Neuronal stem cell (in vitro differentiated cells): ENCODE data around the gene SUPT5H.

Experiments used
- DNase-seq: peaks from one replicate; pipeline ENCODE4 v3.0.0-alpha.2; 2013; ENCODE audit warnings: low spot score
- H2AFZ ChIP-seq: one replicate; pipeline ENCODE4 v1.6.1; 2013; ENCODE audit warnings: mild to moderate bottlenecking, low read length, inconsistent platforms
- H2AK5ac ChIP-seq: 2 replicates; pipeline ENCODE4 v1.6.1; 2013; ENCODE audit warnings: low read depth, mild to moderate bottlenecking, inconsistent platforms, low read length, moderate library complexity, mixed read lengths
- H2BK120ac ChIP-seq: 2 replicates; pipeline ENCODE4 v1.6.1; 2013; ENCODE audit warnings: low read depth, mild to moderate bottlenecking, inconsistent platforms, low read length, moderate library complexity, mixed read lengths
- H2BK12ac ChIP-seq: one replicate; pipeline ENCODE4 v1.6.1; 2013; ENCODE audit warnings: low read length, inconsistent platforms
- H2BK15ac ChIP-seq: 2 replicates; pipeline ENCODE4 v1.6.1; 2013; ENCODE audit warnings: mild to moderate bottlenecking, low read length, inconsistent platforms, mixed read lengths
- H2BK5ac ChIP-seq: one replicate; pipeline ENCODE4 v1.6.1; 2013; ENCODE audit warnings: inconsistent platforms, mild to moderate bottlenecking, low read length, moderate library complexity
- H3K14ac ChIP-seq: one replicate; pipeline ENCODE4 v1.6.1; 2013; ENCODE audit warnings: low read length, inconsistent platforms
- H3K18ac ChIP-seq: 2 replicates; pipeline ENCODE4 v1.6.1; 2013; ENCODE audit warnings: low read length, inconsistent platforms
- H3K23ac ChIP-seq: 2 replicates; pipeline ENCODE4 v1.6.1; 2013; ENCODE audit warnings: low read depth, mild to moderate bottlenecking, mixed read lengths, low read length, inconsistent platforms; ENCODE audit not compliant: poor library complexity
- H3K27ac ChIP-seq: replicated peaks from 3 replicates; pipeline ENCODE4 v1.5.1; 2013; ENCODE audit warnings: low read length, inconsistent platforms
- H3K27me3 ChIP-seq, 3 experiments: 2 replicates each; pipeline ENCODE4 v1.6.1; 2013; ENCODE audit warnings: low read length in 3 of 3, mild to moderate bottlenecking in 2 of 3, inconsistent platforms in 1 of 3, low read depth in 1 of 3, mixed read lengths in 1 of 3, moderate library complexity in 1 of 3; ENCODE audit not compliant: control insufficient read depth in 3 of 3, insufficient read depth in 3 of 3
- H3K36me3 ChIP-seq, 2 donors: replicated peaks in 1 of 2; 2 replicates each; pipeline ENCODE4 v1.6.1; 2013; ENCODE audit warnings: low read length in 2 of 2; ENCODE audit not compliant: control insufficient read depth in 2 of 2, insufficient read depth in 2 of 2
- H3K4ac ChIP-seq: 2 replicates; pipeline ENCODE4 v1.6.1; 2013; ENCODE audit warnings: inconsistent platforms, mild to moderate bottlenecking, low read length, moderate library complexity
- H3K4me1 ChIP-seq, 2 donors: 1 replicate in 1 of 2; 2 replicates in 1 of 2; pipeline ENCODE4 v1.6.1; 2013; ENCODE audit warnings: low read length in 2 of 2, low read depth in 1 of 2; ENCODE audit not compliant: control insufficient read depth in 2 of 2, insufficient read depth in 1 of 2
- H3K4me2 ChIP-seq: one replicate; pipeline ENCODE4 v1.6.1; 2013; ENCODE audit warnings: mild to moderate bottlenecking, low read length, inconsistent platforms; ENCODE audit not compliant: insufficient read depth, poor library complexity, severe bottlenecking
- H3K4me3 ChIP-seq, 2 donors: 2 replicates each; pipeline ENCODE4 v1.5.1; 2013; ENCODE audit warnings: low read length in 2 of 2, mild to moderate bottlenecking in 2 of 2, inconsistent platforms in 1 of 2, moderate library complexity in 1 of 2
- H3K79me1 ChIP-seq: one replicate; pipeline ENCODE4 v1.6.1; 2013; ENCODE audit warnings: low read depth, mild to moderate bottlenecking, inconsistent platforms, low read length, moderate library complexity
- H3K9ac ChIP-seq: one replicate; pipeline ENCODE4 v1.6.1; 2013; ENCODE audit warnings: mild to moderate bottlenecking, low read depth, low read length, inconsistent platforms; ENCODE audit not compliant: poor library complexity
- H3K9me3 ChIP-seq, 2 donors: replicated peaks in 1 of 2; 2 replicates each; pipeline versions ENCODE3 to v1.6.1; 2013; ENCODE audit warnings: low read length in 2 of 2, mild to moderate bottlenecking in 2 of 2, inconsistent platforms in 1 of 2, low read depth in 1 of 2, mixed read lengths in 1 of 2, moderate library complexity in 1 of 2; ENCODE audit not compliant: control insufficient read depth in 2 of 2, insufficient read depth in 1 of 2
- H4K8ac ChIP-seq: one replicate; pipeline ENCODE4 v1.6.1; 2013; ENCODE audit warnings: low read depth, mild to moderate bottlenecking, inconsistent platforms, low read length, moderate library complexity
- H4K91ac ChIP-seq: one replicate; pipeline ENCODE4 v1.6.1; 2013; ENCODE audit warnings: low read length, low read depth, mild to moderate bottlenecking, inconsistent platforms; ENCODE audit not compliant: poor library complexity
- WGBS, 2 donors: extraction: QIAGEN DNeasy Blood & Tissue Kit; methylation state at CpG; one replicate each; pipeline ENCODE4 v1.1.7; 2013; ENCODE audit warnings: missing lambda C conversion rate in 2 of 2, mixed read lengths in 1 of 2; ENCODE audit not compliant: insufficient read length in 2 of 2, insufficient replicate concordance in 1 of 2; ENCODE audit errors: extremely low coverage in 2 of 2; 5-methylcytosine and 5-hydroxymethylcytosine counted together

The SUPT5H gene

DNA sequence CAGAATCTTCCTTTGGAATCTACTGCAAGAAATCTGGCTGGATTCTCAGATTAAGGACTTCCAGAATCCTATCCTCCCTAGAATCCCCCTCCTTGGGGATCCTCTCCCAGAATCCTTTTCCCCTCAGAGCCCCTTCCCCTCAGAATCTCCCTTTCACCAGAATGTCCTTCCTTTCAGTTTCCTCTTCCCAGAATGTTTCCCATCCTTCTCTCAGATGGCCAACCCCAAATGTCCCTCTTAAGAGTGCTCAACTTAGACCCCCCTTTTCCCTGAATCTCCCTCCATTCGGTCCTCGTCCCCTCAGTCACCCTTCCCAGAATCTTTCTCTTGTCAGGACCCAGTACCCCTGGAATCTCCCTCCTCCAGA, 9.0 kb upstream of the SUPT5H start:
- H4K91ac ChIP-seq: no peak overlapping the region
- H3K18ac ChIP-seq: no peak overlapping the region
- peaks cover 11% of the 10 kb centered on the region for H3K79me1 ChIP-seq
- peak overlapping the region; percentile 75 for H3K4me2 ChIP-seq
- H3K4me3 ChIP-seq: peak overlapping the region; percentile 68 to 79
- H3K27ac ChIP-seq: peak overlapping the region; percentile 70
- peaks cover 24 to 31% of the 10 kb centered on the region in 2 donors for H3K36me3 ChIP-seq
- H2AK5ac ChIP-seq: no peak overlapping the region
- no peak overlapping the region for H3K23ac ChIP-seq
- no peak for DNase-seq
- no peak overlapping the region for H2BK120ac ChIP-seq
- no peak overlapping the region for H4K8ac ChIP-seq
- H2BK15ac ChIP-seq: no peak overlapping the region
- H3K4ac ChIP-seq: no peak overlapping the region
- no CpG with 5 or more reads among the region's 2 CpGs for WGBS, 2 donors
- H3K27me3 ChIP-seq: no peaks in the 10 kb centered on the region
- no peaks in the 10 kb centered on the region for H3K9me3 ChIP-seq
- peak overlapping the region; percentile 66 for H3K9ac ChIP-seq
- H3K14ac ChIP-seq: no peak overlapping the region
- peak overlapping the region; percentile 51 for H2AFZ ChIP-seq
- H2BK12ac ChIP-seq: no peak overlapping the region
- H3K4me1 ChIP-seq: peaks cover 3 to 9% of the 10 kb centered on the region in 2 donors
- no peak overlapping the region for H2BK5ac ChIP-seq

DNA sequence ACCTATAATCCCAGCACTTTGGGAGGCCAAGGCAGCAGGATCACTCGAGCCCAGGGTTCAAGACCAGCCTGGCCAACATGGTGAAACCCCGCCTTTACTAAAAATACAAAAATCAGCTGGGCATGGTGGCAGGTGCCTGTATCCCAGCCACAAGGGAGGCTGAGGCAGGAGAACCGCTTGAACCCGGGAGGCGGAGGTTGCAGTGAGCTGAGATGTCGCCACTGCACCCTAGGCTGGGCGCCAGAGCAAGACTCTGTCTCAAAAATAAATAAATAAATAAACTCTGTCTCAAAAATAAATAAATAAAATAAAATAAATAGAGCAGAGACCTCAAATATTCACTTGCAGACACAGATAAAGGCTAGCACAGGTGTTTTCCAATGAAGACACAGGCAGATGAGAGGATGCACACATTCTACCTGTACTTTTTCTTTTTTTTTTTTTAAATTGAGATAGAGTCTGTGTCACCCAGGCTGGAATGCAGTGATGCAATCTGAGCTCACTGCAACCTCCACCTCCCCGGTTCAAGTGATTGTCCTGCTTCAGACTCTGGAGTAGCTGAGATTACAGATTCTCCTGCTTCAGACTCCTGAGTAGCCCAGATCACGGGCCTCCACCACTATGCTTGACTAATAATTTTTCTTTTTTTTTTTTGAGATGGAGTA, 7.0 kb upstream of the SUPT5H start:
- Histone ChIP-seq H3K23ac (no peak overlapping the region), H3K27ac (no peak overlapping the region), H2AK5ac (no peak overlapping the region), H2BK120ac (no peak overlapping the region), H2BK12ac (no peak overlapping the region), H4K8ac (no peak overlapping the region), H3K4me2 (no peak overlapping the region), H2BK15ac (no peak overlapping the region), H3K9ac (no peak overlapping the region), H3K4me3 (no peak overlapping the region), H3K14ac (no peak overlapping the region), H3K18ac (no peak overlapping the region), H2BK5ac (no peak overlapping the region), H3K27me3 (no peaks in the 10 kb centered on the region), H3K4me1 (peaks cover 3 to 9% of the 10 kb centered on the region in 2 donors), H4K91ac (no peak overlapping the region), H2AFZ (no peak overlapping the region), H3K79me1 (peaks cover 11% of the 10 kb centered on the region), H3K4ac (no peak overlapping the region), H3K36me3 (peaks cover 13 to 16% of the 10 kb centered on the region in 2 donors), H3K9me3 (no peaks in the 10 kb centered on the region)
- WGBS, 2 donors: no CpG with 5 or more reads among the region's 9 CpGs
- no peak for DNase-seq

DNA sequence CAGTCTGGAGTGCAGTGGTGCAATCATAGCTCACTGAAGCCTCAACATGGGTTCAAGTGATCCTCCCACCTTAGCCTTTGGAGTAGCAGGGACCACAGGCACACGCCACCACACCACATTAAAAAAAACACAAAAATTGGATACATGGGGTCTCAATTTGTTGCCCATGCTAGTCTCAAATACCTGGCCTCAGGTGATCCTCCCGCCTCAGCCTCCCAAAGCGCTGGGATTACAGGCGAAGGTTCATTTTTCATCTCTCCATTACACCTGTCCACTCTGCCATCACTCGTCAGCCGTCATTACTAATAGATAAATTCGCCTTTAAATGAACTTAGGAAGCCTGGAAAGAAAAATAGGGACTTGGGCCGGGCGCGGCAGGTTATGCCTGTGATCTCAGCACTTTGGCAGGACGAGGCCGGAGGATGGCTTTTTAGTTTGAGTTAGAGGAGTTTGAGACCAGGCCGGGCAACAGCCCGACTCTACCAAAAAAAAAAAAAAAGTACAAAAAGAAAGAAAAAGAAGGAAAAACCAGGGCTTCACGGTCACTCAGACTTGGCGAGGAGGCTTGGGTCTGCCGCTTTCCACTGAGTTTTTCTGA, 685 bp upstream of the SUPT5H start:
- H2BK15ac ChIP-seq: no peak overlapping the region
- peaks cover 3 to 6% of the 10 kb centered on the region in 2 donors for H3K4me1 ChIP-seq
- DNase-seq: no peak
- peaks cover 8 to 33% of the 10 kb centered on the region in 2 donors for H3K36me3 ChIP-seq
- peak overlapping the region; percentile 84 for H3K18ac ChIP-seq
- H3K79me1 ChIP-seq: peaks cover 20% of the 10 kb centered on the region
- H3K27me3 ChIP-seq: no peaks in the 10 kb centered on the region
- H3K9me3 ChIP-seq: no peaks in the 10 kb centered on the region
- peak overlapping the region; percentile 17 for H3K9ac ChIP-seq
- H3K4ac ChIP-seq: no peak overlapping the region
- peak overlapping the region; percentile 78 for H3K4me2 ChIP-seq
- H3K4me3 ChIP-seq: peak overlapping the region; percentile 97 to 98
- H2BK12ac ChIP-seq: no peak overlapping the region
- H2AFZ ChIP-seq: peak overlapping the region; percentile 88
- no peak overlapping the region for H3K23ac ChIP-seq
- no peak overlapping the region for H2BK120ac ChIP-seq
- no peak overlapping the region for H3K14ac ChIP-seq
- peak overlapping the region; percentile 42 for H2BK5ac ChIP-seq
- H4K91ac ChIP-seq: no peak overlapping the region
- H3K27ac ChIP-seq: peak overlapping the region; percentile 71
- no peak overlapping the region for H4K8ac ChIP-seq
- H2AK5ac ChIP-seq: no peak overlapping the region
- no CpG with 5 or more reads among the region's 17 CpGs for WGBS, 2 donors

DNA sequence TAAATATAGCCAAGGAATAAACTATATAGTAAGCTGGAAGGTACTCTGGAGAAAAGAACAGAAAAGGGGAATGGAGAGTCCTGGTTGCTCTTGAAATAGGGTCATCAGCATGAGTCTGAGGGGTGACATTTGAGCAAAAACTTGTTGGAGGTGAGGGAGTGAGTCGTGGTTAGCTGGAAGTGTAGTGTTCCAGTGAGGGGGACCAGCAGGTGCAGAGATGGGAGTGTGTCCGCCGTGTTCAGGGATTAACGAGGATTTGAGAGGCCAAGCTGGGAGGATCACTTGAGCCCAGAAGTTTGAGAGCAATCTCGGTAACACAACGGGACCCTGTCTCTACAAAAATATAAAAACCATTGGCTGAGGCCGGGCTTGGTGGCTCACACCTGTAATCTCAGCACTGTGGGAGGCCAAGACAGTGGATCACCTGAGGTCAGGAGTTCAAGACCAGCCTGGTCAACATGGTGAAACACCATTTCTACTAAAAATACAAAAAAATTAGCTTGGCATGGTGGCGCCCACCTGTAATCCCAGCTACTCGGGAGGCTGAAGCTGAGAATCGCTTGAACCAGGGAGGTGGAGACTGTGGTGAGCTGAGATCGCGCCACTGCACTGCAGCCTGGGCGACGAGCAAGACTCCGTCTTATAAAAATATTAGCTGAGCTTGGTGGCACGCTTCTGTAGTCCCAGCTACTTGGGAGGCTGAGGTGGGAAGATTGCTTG, 1.1 kb downstream of the SUPT5H start:
- no peak overlapping the region for H2AK5ac ChIP-seq
- no peak overlapping the region for H4K91ac ChIP-seq
- H2BK120ac ChIP-seq: no peak overlapping the region
- peaks cover 25% of the 10 kb centered on the region for H3K79me1 ChIP-seq
- H2BK5ac ChIP-seq: no peak overlapping the region
- DNase-seq: no peak
- no peak overlapping the region for H3K4ac ChIP-seq
- peaks cover 12 to 45% of the 10 kb centered on the region in 2 donors for H3K36me3 ChIP-seq
- no peaks in the 10 kb centered on the region for H3K9me3 ChIP-seq
- no peak overlapping the region for H3K23ac ChIP-seq
- no peak overlapping the region for H3K18ac ChIP-seq
- no peak overlapping the region for H3K4me2 ChIP-seq
- peak overlapping the region; percentile 15 to 98 for H3K4me3 ChIP-seq
- H3K27ac ChIP-seq: no peak overlapping the region
- no peak overlapping the region for H2BK12ac ChIP-seq
- H3K4me1 ChIP-seq: peaks cover 3 to 6% of the 10 kb centered on the region in 2 donors
- H2BK15ac ChIP-seq: no peak overlapping the region
- no peaks in the 10 kb centered on the region for H3K27me3 ChIP-seq
- no peak overlapping the region for H3K9ac ChIP-seq
- H2AFZ ChIP-seq: no peak overlapping the region
- WGBS, 2 donors: no CpG with 5 or more reads among the region's 16 CpGs
- H3K14ac ChIP-seq: no peak overlapping the region
- no peak overlapping the region for H4K8ac ChIP-seq
